HFFc6 (cell line): Measurements from ENCODE around the gene ACADS. TPM values are rescaled to one million over a fixed set of nuclear protein-coding genes. Genes with fewer than 3 reads are reported as not detected.

ENCODE experiments used
- DNase-seq: peaks from one replicate; pipeline ENCODE4 v3.0.0-alpha.2; 2018
- H3K27ac Mint-ChIP-seq: 2 replicates; pipeline ENCODE4 v1.8.0; 2020; ENCODE audit warnings: mild to moderate bottlenecking, mixed read lengths
- H3K27me3 Mint-ChIP-seq: 2 replicates; pipeline ENCODE4 v1.8.0; 2021; ENCODE audit warnings: mild to moderate bottlenecking, moderate library complexity, mixed read lengths; ENCODE audit not compliant: insufficient read depth
- H3K36me3 Mint-ChIP-seq: 2 replicates; pipeline ENCODE4 v1.8.0; 2021; ENCODE audit warnings: low read depth, mixed read lengths
- H3K4me1 Mint-ChIP-seq: 2 replicates; pipeline ENCODE4 v1.8.0; 2020; ENCODE audit warnings: low read depth, mixed read lengths
- H3K4me3 Mint-ChIP-seq: 2 replicates; pipeline ENCODE4 v1.8.0; 2020; ENCODE audit warnings: mild to moderate bottlenecking, moderate library complexity, mixed read lengths
- H3K9me3 Mint-ChIP-seq: 2 replicates; pipeline ENCODE4 v1.8.0; 2020; ENCODE audit warnings: mild to moderate bottlenecking, mixed read lengths
- CTCF ChIP-seq: fragments of 200-600 bp; sonication (generic); IDR thresholded peaks from 2 replicates; pipeline ENCODE4 v1.5.0; 2021; ENCODE audit warnings: antibody characterized with exemption, mild to moderate bottlenecking
- total RNA-seq, 6 experiments: library from RNA; stranded (reverse); fragmentation: NEBNext Ultra II Directional; extraction: Animal tissue kit (Norgen Biotek cat#: 25700); gene quantifications; 2 replicates in 1 of 6; 3 replicates in 5 of 6; pipeline ENCODE4 v1.2.3, GENCODE V29; 2021

ACADS gene
- total RNA-seq, 6 experiments from 2014 or later = 0.99 to 2.4 (median 2.0) TPM

DNA sequence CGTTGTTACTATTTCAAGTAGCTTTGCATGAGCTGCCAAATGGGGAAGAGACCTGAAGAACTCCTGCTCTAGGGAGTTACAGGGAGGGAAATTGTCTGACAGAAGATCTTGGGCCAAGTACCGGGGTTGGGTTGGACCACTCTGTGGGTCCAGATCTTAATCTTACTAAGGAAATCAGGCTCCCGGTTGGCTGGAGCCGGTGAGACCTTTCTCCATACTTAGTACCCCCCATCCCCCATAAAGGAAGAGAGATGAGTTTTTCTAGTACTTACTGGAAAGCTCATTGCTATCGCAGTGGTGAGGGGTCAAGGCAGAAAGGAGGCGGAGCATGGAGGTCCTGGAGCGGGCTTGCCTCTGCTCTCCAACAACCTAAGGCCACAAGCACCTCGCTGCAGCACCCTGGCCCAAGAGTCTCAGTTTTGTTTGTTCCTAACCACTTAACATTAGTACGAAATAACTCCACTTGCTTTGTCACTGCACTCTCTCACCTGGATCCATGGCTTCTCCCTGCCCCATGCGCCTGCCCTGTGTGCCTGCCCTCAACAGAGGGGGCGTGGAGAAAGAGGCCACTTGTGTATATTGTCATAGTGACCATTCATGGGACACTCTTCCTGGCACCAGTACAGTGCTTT is 22.2 kb upstream of the ACADS start:
- H3K4me3 Mint-ChIP-seq = no peak overlapping the region
- no peak for TF ChIP-seq CTCF
- peaks cover 21% of the 10 kb centered on the region; the same call in 1 of the 2 replicates for H3K36me3 Mint-ChIP-seq
- H3K27me3 Mint-ChIP-seq = no peaks in the 10 kb centered on the region; the same call in 1 of the 2 replicates
- H3K9me3 Mint-ChIP-seq = no peaks in the 10 kb centered on the region
- peaks cover 6% of the 10 kb centered on the region for H3K4me1 Mint-ChIP-seq
- H3K27ac Mint-ChIP-seq = peak overlapping the region; percentile 16; the same call in 1 of the 2 replicates
- no peak for DNase-seq

- H3K27ac Mint-ChIP-seq = no peak overlapping the region
- H3K9me3 Mint-ChIP-seq = no peaks in the 10 kb centered on the region
- no peak for TF ChIP-seq CTCF
- peaks cover 16% of the 10 kb centered on the region; the same call in 1 of the 2 replicates for H3K36me3 Mint-ChIP-seq
- no peak overlapping the region for H3K4me3 Mint-ChIP-seq
- no peaks in the 10 kb centered on the region; the same call in 1 of the 2 replicates for H3K27me3 Mint-ChIP-seq
- H3K4me1 Mint-ChIP-seq = peaks cover 13% of the 10 kb centered on the region
- no peak for DNase-seq
Measured at GRCh38 chr12:120705618-120706017, 20.0 kb upstream of the ACADS start.

DNA sequence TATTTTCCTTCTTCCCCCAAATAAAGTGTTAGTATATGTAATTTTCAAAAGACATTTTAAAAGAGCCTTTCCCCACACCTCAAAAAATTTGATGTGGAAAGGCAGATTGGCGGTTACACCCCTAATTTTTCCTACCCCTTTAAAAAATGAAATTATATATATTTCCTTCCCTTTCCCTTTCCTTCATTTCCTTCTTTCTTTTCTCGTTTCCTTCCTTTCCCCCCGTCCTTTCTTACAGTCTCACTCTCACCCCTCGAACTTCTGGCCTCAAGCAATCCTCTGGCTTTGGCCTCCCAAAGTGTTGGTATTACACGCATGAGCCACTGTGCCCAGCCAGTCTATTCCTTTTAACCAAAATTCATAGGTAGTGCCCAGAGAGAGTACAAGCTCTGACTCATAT is 19.6 kb upstream of the ACADS start:
- TF ChIP-seq CTCF = no peak
- DNase-seq = no peak
- H3K27me3 Mint-ChIP-seq = no peaks in the 10 kb centered on the region; the same call in 1 of the 2 replicates
- H3K9me3 Mint-ChIP-seq = no peaks in the 10 kb centered on the region
- H3K4me3 Mint-ChIP-seq = no peak overlapping the region
- H3K36me3 Mint-ChIP-seq = peaks cover 13% of the 10 kb centered on the region; the same call in 1 of the 2 replicates
- peak overlapping the region; percentile 53 for H3K27ac Mint-ChIP-seq
- H3K4me1 Mint-ChIP-seq = peaks cover 13% of the 10 kb centered on the region

GRCh38 chr12:120708651-120709050 is 17.0 kb upstream of the ACADS start:
- no peaks in the 10 kb centered on the region for H3K27me3 Mint-ChIP-seq
- peaks cover 38% of the 10 kb centered on the region for H3K4me1 Mint-ChIP-seq
- no peak overlapping the region for H3K4me3 Mint-ChIP-seq
- H3K36me3 Mint-ChIP-seq = peaks cover 10% of the 10 kb centered on the region
- DNase-seq = no peak
- TF ChIP-seq CTCF = no peak
- no peaks in the 10 kb centered on the region for H3K9me3 Mint-ChIP-seq
- H3K27ac Mint-ChIP-seq = peak overlapping the region; percentile 9; the same call in 1 of the 2 replicates

DNA sequence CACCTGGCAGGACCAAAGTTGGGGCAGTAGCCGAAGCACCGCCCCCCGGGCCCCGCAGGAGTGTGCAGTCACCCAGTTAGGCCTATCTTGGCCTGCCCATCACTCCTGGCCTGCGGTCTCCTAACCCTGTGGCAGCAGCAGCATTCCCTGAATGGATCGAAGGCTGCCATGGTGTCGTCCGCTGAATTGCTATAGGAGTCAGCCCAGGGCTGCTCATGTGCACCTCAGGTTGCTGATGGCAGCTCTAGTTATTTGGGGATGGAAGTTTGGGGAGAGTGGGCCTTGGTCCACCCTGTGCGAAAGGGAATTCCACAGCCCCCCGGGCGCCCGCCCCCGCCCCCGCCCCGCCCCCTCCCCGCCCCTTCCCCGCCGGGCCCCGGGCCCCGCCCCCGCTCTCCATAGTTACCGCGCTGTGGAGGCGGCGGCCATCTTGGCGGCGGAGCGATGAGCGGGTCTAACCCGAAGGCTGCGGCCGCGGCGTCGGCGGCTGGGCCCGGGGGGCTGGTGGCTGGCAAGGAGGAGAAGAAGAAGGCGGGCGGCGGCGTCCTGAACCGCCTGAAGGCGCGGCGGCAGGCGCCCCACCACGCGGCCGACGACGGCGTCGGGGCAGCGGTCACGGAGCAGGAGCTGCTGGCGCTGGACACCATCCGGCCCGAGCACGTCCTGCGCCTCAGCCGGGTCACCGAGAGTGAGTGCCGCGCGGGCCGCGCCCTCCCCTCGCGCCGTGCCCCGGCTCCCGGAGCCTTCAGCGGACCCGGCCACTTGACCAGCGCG is 15.4 kb upstream of the ACADS start, which contains the start of gene UNC119B:
Gene UNC119B, plus strand, starts transcription at position 428 of the 774 bp plus-strand sequence. Its CDS starts 17 bp downstream, at position 445.
- peak; percentile 27 for DNase-seq
- no peaks in the 10 kb centered on the region for H3K27me3 Mint-ChIP-seq
- H3K4me3 Mint-ChIP-seq = peak within 1 kb of the TSS; percentile 89
- peaks cover 42% of the 10 kb centered on the region for H3K4me1 Mint-ChIP-seq
- no peak for TF ChIP-seq CTCF
- H3K9me3 Mint-ChIP-seq = no peaks in the 10 kb centered on the region
- peaks cover 13% of the 10 kb centered on the region for H3K36me3 Mint-ChIP-seq
- H3K27ac Mint-ChIP-seq = peak within 1 kb of the TSS; percentile 74
